ENCODE measurements around the gene ABHD11.

ABHD11 gene

GRCh38 chr7:73701357-73701995 lies 37.1 kb downstream of the ABHD11 start:
- no peak for DNase-seq (ENCODE audit: low read depth, low spot score)

GRCh38 chr7:73700581-73701134 lies 37.9 kb downstream of the ABHD11 start:
- DNase-seq (ENCODE audit: low read depth, low spot score): no peak

GRCh38 chr7:73700069-73700423 lies 38.6 kb downstream of the ABHD11 start:
- DNase-seq (ENCODE audit: low read depth, low spot score): no peak

GRCh38 chr7:73699370-73700068 lies 39.1 kb downstream of the ABHD11 start:
- DNase-seq (ENCODE audit: low read depth, low spot score): no peak

- no peak for DNase-seq (ENCODE audit: low read depth, low spot score)
Observed at GRCh38 chr7:73698410-73698809, 40.2 kb downstream of the ABHD11 start.

DNA sequence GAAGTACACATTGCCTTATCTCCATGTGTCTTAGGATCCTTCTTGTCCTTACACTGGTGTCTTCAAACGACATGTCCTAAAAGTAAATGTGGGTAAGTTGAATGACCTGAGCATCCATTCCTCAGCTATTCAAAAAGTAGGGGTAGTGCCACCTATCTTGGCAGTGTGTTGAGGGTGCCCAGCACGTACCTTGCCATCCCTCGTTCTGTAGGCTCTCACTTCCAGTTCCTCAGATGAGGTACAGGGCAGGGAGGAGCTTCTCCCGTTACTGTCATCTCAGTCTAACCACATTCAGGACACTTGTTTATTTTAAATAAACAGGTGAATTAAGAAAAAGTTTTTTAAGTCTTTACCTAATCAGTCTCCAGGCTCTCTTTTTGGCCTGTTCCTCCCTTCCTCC lies 42.2 kb downstream of the ABHD11 start:
- no peak for DNase-seq (ENCODE audit: low read depth, low spot score)

GRCh38 chr7:73690646-73691045 lies 48.0 kb downstream of the ABHD11 start:
- no peak for DNase-seq (ENCODE audit: low read depth, low spot score)

GRCh38 chr7:73688288-73688687 lies 50.3 kb downstream of the ABHD11 start:
- no peak for DNase-seq (ENCODE audit: low read depth, low spot score)

All from activated naive CD8-positive, alpha-beta T cell treated with anti-CD3 and anti-CD28 coated beads, Interleukin-2, amount 50 U/mL, for 16 hours (primary cell).